ENCODE measurements around the gene ZFP69B. TPM values are rescaled to one million over a fixed set of nuclear protein-coding genes. Genes with fewer than 3 reads are reported as not detected.
A peak's percentile ranks its signal among the peaks of the same experiment; 100 is the strongest.

Gene ZFP69B
- total and polyA plus RNA-seq, 8 donors: 2.3 to 7.3 (median 6.1) TPM

- Histone ChIP-seq H3K27ac (no peak overlapping the region), H3K4me3 (no peak overlapping the region), H3K4me1 (peaks cover 9 to 34% of the 10 kb centered on the region in 2 donors), H3K36me3 (peaks cover 0 to 56% of the 10 kb centered on the region in 2 donors), H3K9me3 (no peaks in the 10 kb centered on the region), H3K27me3 (no peaks in the 10 kb centered on the region)
- DNase-seq (no peak), ATAC-seq (no peak)
- intact Hi-C loops (cut with DNase I): no loop called here
- no peak for TF ChIP-seq CTCF (IDR thresholded peaks at IDR 0.05)
These were observed 27.5 kb upstream of the ZFP69B start for GRCh38 chr1:40422630-40423263.

- Histone ChIP-seq H3K9me3 (no peaks in the 10 kb centered on the region), H3K27me3 (no peaks in the 10 kb centered on the region), H3K4me1 (peaks cover 9 to 34% of the 10 kb centered on the region in 2 donors), H3K4me3 (no peak overlapping the region), H3K36me3 (peaks cover 0 to 51% of the 10 kb centered on the region in 2 donors), H3K27ac (no peak overlapping the region)
- DNase-seq: peak in 2 of 4 donors; percentile 16 to 36
- ATAC-seq: peak; percentile 66
- intact Hi-C loops (cut with DNase I): no loop called here
- no peak for TF ChIP-seq CTCF (IDR thresholded peaks at IDR 0.05)
These were observed 27.0 kb upstream of the ZFP69B start for GRCh38 chr1:40423264-40423642.

DNA sequence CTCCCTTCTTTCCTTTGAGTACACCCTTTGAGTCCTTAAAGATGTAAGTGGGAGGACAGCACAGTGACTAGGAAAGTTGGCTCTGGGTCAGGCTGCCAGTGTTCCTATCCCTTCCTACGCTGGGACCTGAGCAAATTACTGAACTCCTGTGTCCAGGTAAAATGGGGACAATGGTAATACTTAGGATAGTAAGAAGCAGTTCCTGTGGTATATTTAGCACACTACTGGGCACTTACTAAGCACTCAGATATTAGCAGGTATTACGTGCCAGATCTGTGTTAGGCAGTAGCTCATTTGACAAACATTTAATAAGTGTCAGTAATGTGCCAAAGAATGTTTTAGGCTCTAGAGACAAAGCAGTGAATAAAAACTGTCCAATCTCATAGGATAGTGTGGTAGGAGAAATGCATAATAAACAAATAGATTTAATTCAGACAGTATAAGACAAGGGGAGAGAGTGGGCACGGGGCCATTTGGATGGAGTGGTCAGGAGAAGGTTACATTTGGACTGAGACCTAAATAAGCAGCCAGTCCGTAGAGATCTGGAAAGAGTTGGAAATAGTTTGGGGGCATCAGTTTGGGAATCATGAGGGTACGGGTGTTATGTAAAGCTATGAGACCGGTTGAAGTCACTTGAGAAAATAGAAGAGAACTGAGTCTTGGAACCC, 26.2 kb upstream of the ZFP69B start:
- ATAC-seq (peak; percentile 9), DNase-seq (no peak)
- Histone ChIP-seq H3K9me3 (no peaks in the 10 kb centered on the region), H3K27me3 (no peaks in the 10 kb centered on the region), H3K4me3 (no peak overlapping the region), H3K36me3 (peaks cover 0 to 42% of the 10 kb centered on the region in 2 donors), H3K4me1 (peaks cover 9 to 34% of the 10 kb centered on the region in 2 donors), H3K27ac (no peak overlapping the region)
- no peak for TF ChIP-seq CTCF (IDR thresholded peaks at IDR 0.05)
- intact Hi-C loops (cut with DNase I): no loop called here

DNA sequence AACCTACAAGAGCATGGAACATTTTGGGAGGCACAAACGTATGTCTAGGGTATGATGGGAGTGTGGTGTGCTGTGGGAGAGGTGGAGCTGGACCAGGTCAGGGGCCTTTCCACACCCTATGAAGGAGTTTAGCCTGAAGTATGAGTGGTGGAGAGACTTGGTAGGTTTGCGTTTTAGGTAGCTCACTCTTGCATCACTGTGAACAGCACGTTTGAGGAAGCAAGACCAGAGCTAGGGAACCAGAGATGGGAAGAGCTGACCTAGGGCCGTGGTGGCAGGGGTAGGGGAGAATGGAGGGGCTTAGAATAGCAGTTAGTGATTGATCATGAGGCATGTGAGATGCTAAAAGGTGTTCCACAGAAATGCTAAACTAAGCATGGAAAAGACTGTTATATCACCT, 25.1 kb upstream of the ZFP69B start:
- no peak for TF ChIP-seq CTCF (IDR thresholded peaks at IDR 0.05)
- no peak for ATAC-seq
- Histone ChIP-seq H3K4me1 (peaks cover 9 to 34% of the 10 kb centered on the region in 2 donors), H3K9me3 (no peaks in the 10 kb centered on the region), H3K27ac (no peak overlapping the region), H3K4me3 (no peak overlapping the region), H3K27me3 (no peaks in the 10 kb centered on the region), H3K36me3 (peaks cover 0 to 31% of the 10 kb centered on the region in 2 donors)
- no peak for DNase-seq
- intact Hi-C loops (cut with DNase I): no loop called here

DNA sequence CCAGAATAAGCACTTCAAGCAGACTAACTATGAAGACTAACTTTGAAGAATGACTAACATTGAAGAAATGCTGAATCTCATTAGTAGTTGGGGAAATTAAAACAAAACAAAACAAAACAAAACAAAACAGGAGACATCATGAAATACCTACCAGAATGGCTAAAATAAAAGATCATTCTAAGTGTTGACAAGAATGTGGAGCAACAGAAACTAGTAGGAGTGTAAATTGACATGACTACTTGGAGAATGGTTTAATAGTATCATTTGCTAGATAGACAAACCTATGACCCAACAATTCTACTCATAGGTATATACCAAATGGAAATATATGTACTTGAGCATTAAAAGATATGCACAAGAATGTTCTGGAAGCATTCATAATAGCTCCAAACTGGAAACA, 18.9 kb upstream of the ZFP69B start:
- no peaks in the 10 kb centered on the region for H3K4me1 ChIP-seq
- ATAC-seq (no peak), DNase-seq (no peak)
- H3K9me3 ChIP-seq: no peaks in the 10 kb centered on the region
- H3K27ac ChIP-seq: no peak overlapping the region
- no peaks in the 10 kb centered on the region for H3K36me3 ChIP-seq
- no peak overlapping the region for H3K4me3 ChIP-seq
- no peaks in the 10 kb centered on the region for H3K27me3 ChIP-seq
- intact Hi-C loops (cut with DNase I): no loop called here
- no peak for TF ChIP-seq CTCF (IDR thresholded peaks at IDR 0.05)

Measured in left lung (tissue), 10 donors.